ENCODE measurements around the gene ROBO1.

GRCh38 chr3:79672731-79673130 is 95.1 kb downstream of the ROBO1 start:
- TF ChIP-seq CTCF (IDR thresholded peaks at IDR 0.05) (no peak), POLR2A (IDR thresholded peaks at IDR 0.05) (no peak)

Measured in thyroid gland (tissue), 4 donors.